ENCODE data around the gene RBM44.

RBM44 gene

GRCh38 chr2:237882510-237883481 is 84.2 kb downstream of the RBM44 start:
- H4K8ac ChIP-seq (ENCODE audit: low read depth, low read length), result no peak overlapping the region
- no peak overlapping the region for H2AFZ ChIP-seq (ENCODE audit: low read length)
- no peak for DNase-seq (ENCODE audit: low spot score)
- no peaks in the 10 kb centered on the region for H3K79me1 ChIP-seq (ENCODE audit: low read depth, low read length)
- WGBS, 2 donors (ENCODE audit: extremely low coverage in 2 of 2, insufficient read length in 2 of 2, insufficient replicate concordance in 1 of 2), result no CpG with 5 or more reads among the region's 20 CpGs
- H3K9me3 ChIP-seq (replicated peaks in 1 of 2; ENCODE audit: control insufficient read depth in 2 of 2, insufficient read depth in 1 of 2, low read depth in 1 of 2, low read length in 2 of 2), result no peaks in the 10 kb centered on the region
- H2BK120ac ChIP-seq (ENCODE audit: low read depth, low read length), result no peak overlapping the region
- H3K14ac ChIP-seq (ENCODE audit: low read length), result peak overlapping the region; percentile 31
- no peak overlapping the region for H3K27ac ChIP-seq (replicated peaks; ENCODE audit: low read length)
- H2BK15ac ChIP-seq (ENCODE audit: low read length), result no peak overlapping the region
- H3K36me3 ChIP-seq (replicated peaks in 1 of 2; ENCODE audit: control insufficient read depth in 2 of 2, insufficient read depth in 2 of 2, low read length in 2 of 2), result no peaks in the 10 kb centered on the region
- H2AK5ac ChIP-seq (ENCODE audit: low read depth, low read length), result peak overlapping the region; percentile 73
- peaks cover 0 to 2% (median 0%) of the 10 kb centered on the region in 3 experiments for H3K27me3 ChIP-seq (ENCODE audit: control insufficient read depth in 3 of 3, insufficient read depth in 3 of 3, low read depth in 1 of 3, low read length in 3 of 3)
- H2BK5ac ChIP-seq (ENCODE audit: low read length), result peak overlapping the region; percentile 55
- H3K4me1 ChIP-seq (ENCODE audit: control insufficient read depth in 2 of 2, insufficient read depth in 1 of 2, low read depth in 1 of 2, low read length in 2 of 2), result peaks cover 0 to 3% of the 10 kb centered on the region in 2 donors
- no peak overlapping the region for H2BK12ac ChIP-seq (ENCODE audit: low read length)
- no peak overlapping the region for H3K4me3 ChIP-seq (ENCODE audit: low read length in 2 of 2)
- no peak overlapping the region for H3K4ac ChIP-seq (ENCODE audit: low read length)
- H3K4me2 ChIP-seq (ENCODE audit: insufficient read depth, low read length, poor library complexity, severe bottlenecking), result no peak overlapping the region
- no peak overlapping the region for H4K91ac ChIP-seq (ENCODE audit: low read depth, low read length, poor library complexity)
- peak overlapping the region; percentile 73 for H3K18ac ChIP-seq (ENCODE audit: low read length)
- no peak overlapping the region for H3K23ac ChIP-seq (ENCODE audit: low read depth, low read length, poor library complexity)
- H3K9ac ChIP-seq (ENCODE audit: low read depth, low read length, poor library complexity), result no peak overlapping the region

- no peaks in the 10 kb centered on the region for H3K27me3 ChIP-seq (ENCODE audit: control insufficient read depth in 3 of 3, insufficient read depth in 3 of 3, low read depth in 1 of 3, low read length in 3 of 3)
- WGBS, 2 donors (ENCODE audit: extremely low coverage in 2 of 2, insufficient read length in 2 of 2, insufficient replicate concordance in 1 of 2), result no CpG with 5 or more reads among the region's 10 CpGs
- H4K91ac ChIP-seq (ENCODE audit: low read depth, low read length, poor library complexity), result no peak overlapping the region
- no peaks in the 10 kb centered on the region for H3K79me1 ChIP-seq (ENCODE audit: low read depth, low read length)
- H3K4me3 ChIP-seq (ENCODE audit: low read length in 2 of 2), result no peak overlapping the region
- H3K9ac ChIP-seq (ENCODE audit: low read depth, low read length, poor library complexity), result no peak overlapping the region
- no peak overlapping the region for H3K27ac ChIP-seq (replicated peaks; ENCODE audit: low read length)
- no peak overlapping the region for H3K18ac ChIP-seq (ENCODE audit: low read length)
- no peak overlapping the region for H3K4me2 ChIP-seq (ENCODE audit: insufficient read depth, low read length, poor library complexity, severe bottlenecking)
- no peak overlapping the region for H3K23ac ChIP-seq (ENCODE audit: low read depth, low read length, poor library complexity)
- no peak overlapping the region for H2BK12ac ChIP-seq (ENCODE audit: low read length)
- H3K9me3 ChIP-seq (replicated peaks in 1 of 2; ENCODE audit: control insufficient read depth in 2 of 2, insufficient read depth in 1 of 2, low read depth in 1 of 2, low read length in 2 of 2), result no peaks in the 10 kb centered on the region
- no peak overlapping the region for H2BK15ac ChIP-seq (ENCODE audit: low read length)
- no peak overlapping the region for H3K14ac ChIP-seq (ENCODE audit: low read length)
- H2BK5ac ChIP-seq (ENCODE audit: low read length), result no peak overlapping the region
- H2AFZ ChIP-seq (ENCODE audit: low read length), result no peak overlapping the region
- no peaks in the 10 kb centered on the region for H3K36me3 ChIP-seq (replicated peaks in 1 of 2; ENCODE audit: control insufficient read depth in 2 of 2, insufficient read depth in 2 of 2, low read length in 2 of 2)
- H3K4ac ChIP-seq (ENCODE audit: low read length), result no peak overlapping the region
- no peak overlapping the region for H2BK120ac ChIP-seq (ENCODE audit: low read depth, low read length)
- no peak for DNase-seq (ENCODE audit: low spot score)
- peaks cover 0 to 3% of the 10 kb centered on the region in 2 donors for H3K4me1 ChIP-seq (ENCODE audit: control insufficient read depth in 2 of 2, insufficient read depth in 1 of 2, low read depth in 1 of 2, low read length in 2 of 2)
- no peak overlapping the region for H4K8ac ChIP-seq (ENCODE audit: low read depth, low read length)
- H2AK5ac ChIP-seq (ENCODE audit: low read depth, low read length), result no peak overlapping the region
These were observed 85.4 kb downstream of the RBM44 start for GRCh38 chr2:237883951-237884446.

- Histone ChIP-seq H4K8ac (ENCODE audit: low read depth, low read length) (peak overlapping the region; percentile 89), H3K14ac (ENCODE audit: low read length) (peak overlapping the region; percentile 96), H3K27ac (replicated peaks; ENCODE audit: low read length) (no peak overlapping the region), H3K18ac (ENCODE audit: low read length) (peak overlapping the region; percentile 89), H3K9ac (ENCODE audit: low read depth, low read length, poor library complexity) (peak overlapping the region; percentile 30), H3K9me3 (replicated peaks in 1 of 2; ENCODE audit: control insufficient read depth in 2 of 2, insufficient read depth in 1 of 2, low read depth in 1 of 2, low read length in 2 of 2) (no peaks in the 10 kb centered on the region), H3K4me3 (ENCODE audit: low read length in 2 of 2) (peak overlapping the region in 1 of 2 donors; percentile 14), H3K36me3 (replicated peaks in 1 of 2; ENCODE audit: control insufficient read depth in 2 of 2, insufficient read depth in 2 of 2, low read length in 2 of 2) (no peaks in the 10 kb centered on the region), H2BK120ac (ENCODE audit: low read depth, low read length) (no peak overlapping the region), H4K91ac (ENCODE audit: low read depth, low read length, poor library complexity) (no peak overlapping the region), H3K4me1 (ENCODE audit: control insufficient read depth in 2 of 2, insufficient read depth in 1 of 2, low read depth in 1 of 2, low read length in 2 of 2) (peaks cover 0 to 3% of the 10 kb centered on the region in 2 donors), H3K23ac (ENCODE audit: low read depth, low read length, poor library complexity) (peak overlapping the region; percentile 82), H3K4ac (ENCODE audit: low read length) (no peak overlapping the region), H2BK12ac (ENCODE audit: low read length) (peak overlapping the region; percentile 67), H3K4me2 (ENCODE audit: insufficient read depth, low read length, poor library complexity, severe bottlenecking) (no peak overlapping the region), H2AK5ac (ENCODE audit: low read depth, low read length) (peak overlapping the region; percentile 57), H2AFZ (ENCODE audit: low read length) (peak overlapping the region; percentile 35), H2BK5ac (ENCODE audit: low read length) (no peak overlapping the region), H2BK15ac (ENCODE audit: low read length) (peak overlapping the region; percentile 60), H3K27me3 (ENCODE audit: control insufficient read depth in 3 of 3, insufficient read depth in 3 of 3, low read depth in 1 of 3, low read length in 3 of 3) (no peaks in the 10 kb centered on the region), H3K79me1 (ENCODE audit: low read depth, low read length) (no peaks in the 10 kb centered on the region)
- no peak for DNase-seq (ENCODE audit: low spot score)
- no CpG with 5 or more reads among the region's 13 CpGs for WGBS, 2 donors (ENCODE audit: extremely low coverage in 2 of 2, insufficient read length in 2 of 2, insufficient replicate concordance in 1 of 2)
These were observed 86.1 kb downstream of the RBM44 start for GRCh38 chr2:237884681-237885080.
